Type B pancreatic cell (in vitro differentiated cells): ENCODE results near the gene ENOX1. TPM values are rescaled to one million over a fixed set of nuclear protein-coding genes. Genes with fewer than 3 reads are reported as not detected.

Experiments
- DNase-seq: peaks from one replicate; pipeline ENCODE4 v3.0.0; 2021; ENCODE audit warnings: mixed read lengths; ENCODE audit not compliant: unreplicated experiment; ENCODE audit errors: extremely low spot score
- H3K27ac Mint-ChIP-seq: 2 replicates; pipeline ENCODE4 v1.8.0; 2021; ENCODE audit warnings: mild to moderate bottlenecking, mixed read lengths
- H3K27me3 Mint-ChIP-seq: 2 replicates; pipeline ENCODE4 v1.8.0; 2021; ENCODE audit warnings: mixed read lengths
- H3K36me3 Mint-ChIP-seq: 2 replicates; pipeline ENCODE4 v1.8.0; 2021; ENCODE audit warnings: mixed read lengths
- H3K4me1 Mint-ChIP-seq: one replicate; pipeline ENCODE4 v1.8.0; 2021; ENCODE audit warnings: mixed read lengths; ENCODE audit not compliant: unreplicated experiment
- H3K4me3 Mint-ChIP-seq: 2 replicates; pipeline ENCODE4 v1.8.0; 2021; ENCODE audit warnings: mild to moderate bottlenecking, mixed read lengths
- H3K9me3 Mint-ChIP-seq: 2 replicates; pipeline ENCODE4 v1.8.0; 2021; ENCODE audit warnings: mixed read lengths
- total RNA-seq: library from RNA; stranded (reverse); gene quantifications from 2 replicates; pipeline ENCODE4 v1.2.1, GENCODE V29; 2021; ENCODE audit warnings: low replicate concordance
- TF ChIP-seq, protein P1 (sequence below): fragments of 200-600 bp; sonication (generic); conservative IDR thresholded peaks from 2 replicates; pipeline ENCODE4 v1.5.0; 2021; ENCODE audit warnings: antibody characterized with exemption, mild to moderate bottlenecking

The ENOX1 gene
- total RNA-seq, 1 donor from 2014 or later = 7.5 TPM

DNA sequence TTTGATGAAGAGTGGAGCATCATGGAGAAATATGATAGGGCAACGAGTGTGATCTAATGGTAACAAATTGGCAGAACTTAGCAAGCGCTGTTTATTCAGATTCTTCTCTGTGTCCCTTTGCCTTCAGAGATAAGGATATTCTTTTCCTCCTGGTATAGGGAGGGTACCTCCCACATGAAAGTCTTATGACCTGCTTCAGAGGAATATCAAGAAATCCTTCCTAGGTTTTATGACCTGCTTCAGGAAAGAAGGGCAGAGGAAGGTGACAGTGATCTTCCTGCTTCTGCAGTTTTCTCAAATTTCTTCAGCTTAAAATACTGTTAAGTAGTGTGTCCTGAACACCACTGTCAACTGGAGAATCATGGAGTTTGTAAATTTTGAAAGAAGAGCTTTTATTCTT lies 619.0 kb downstream of the ENOX1 start:
- no peaks in the 10 kb centered on the region for H3K36me3 Mint-ChIP-seq
- H3K9me3 Mint-ChIP-seq = peaks cover 4% of the 10 kb centered on the region
- TF ChIP-seq, protein P1, sequence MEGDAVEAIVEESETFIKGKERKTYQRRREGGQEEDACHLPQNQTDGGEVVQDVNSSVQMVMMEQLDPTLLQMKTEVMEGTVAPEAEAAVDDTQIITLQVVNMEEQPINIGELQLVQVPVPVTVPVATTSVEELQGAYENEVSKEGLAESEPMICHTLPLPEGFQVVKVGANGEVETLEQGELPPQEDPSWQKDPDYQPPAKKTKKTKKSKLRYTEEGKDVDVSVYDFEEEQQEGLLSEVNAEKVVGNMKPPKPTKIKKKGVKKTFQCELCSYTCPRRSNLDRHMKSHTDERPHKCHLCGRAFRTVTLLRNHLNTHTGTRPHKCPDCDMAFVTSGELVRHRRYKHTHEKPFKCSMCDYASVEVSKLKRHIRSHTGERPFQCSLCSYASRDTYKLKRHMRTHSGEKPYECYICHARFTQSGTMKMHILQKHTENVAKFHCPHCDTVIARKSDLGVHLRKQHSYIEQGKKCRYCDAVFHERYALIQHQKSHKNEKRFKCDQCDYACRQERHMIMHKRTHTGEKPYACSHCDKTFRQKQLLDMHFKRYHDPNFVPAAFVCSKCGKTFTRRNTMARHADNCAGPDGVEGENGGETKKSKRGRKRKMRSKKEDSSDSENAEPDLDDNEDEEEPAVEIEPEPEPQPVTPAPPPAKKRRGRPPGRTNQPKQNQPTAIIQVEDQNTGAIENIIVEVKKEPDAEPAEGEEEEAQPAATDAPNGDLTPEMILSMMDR = no peak
- H3K27ac Mint-ChIP-seq = no peak overlapping the region
- H3K4me1 Mint-ChIP-seq = peaks cover 8% of the 10 kb centered on the region
- no peak overlapping the region for H3K4me3 Mint-ChIP-seq
- no peak for DNase-seq
- H3K27me3 Mint-ChIP-seq = no peaks in the 10 kb centered on the region

DNA sequence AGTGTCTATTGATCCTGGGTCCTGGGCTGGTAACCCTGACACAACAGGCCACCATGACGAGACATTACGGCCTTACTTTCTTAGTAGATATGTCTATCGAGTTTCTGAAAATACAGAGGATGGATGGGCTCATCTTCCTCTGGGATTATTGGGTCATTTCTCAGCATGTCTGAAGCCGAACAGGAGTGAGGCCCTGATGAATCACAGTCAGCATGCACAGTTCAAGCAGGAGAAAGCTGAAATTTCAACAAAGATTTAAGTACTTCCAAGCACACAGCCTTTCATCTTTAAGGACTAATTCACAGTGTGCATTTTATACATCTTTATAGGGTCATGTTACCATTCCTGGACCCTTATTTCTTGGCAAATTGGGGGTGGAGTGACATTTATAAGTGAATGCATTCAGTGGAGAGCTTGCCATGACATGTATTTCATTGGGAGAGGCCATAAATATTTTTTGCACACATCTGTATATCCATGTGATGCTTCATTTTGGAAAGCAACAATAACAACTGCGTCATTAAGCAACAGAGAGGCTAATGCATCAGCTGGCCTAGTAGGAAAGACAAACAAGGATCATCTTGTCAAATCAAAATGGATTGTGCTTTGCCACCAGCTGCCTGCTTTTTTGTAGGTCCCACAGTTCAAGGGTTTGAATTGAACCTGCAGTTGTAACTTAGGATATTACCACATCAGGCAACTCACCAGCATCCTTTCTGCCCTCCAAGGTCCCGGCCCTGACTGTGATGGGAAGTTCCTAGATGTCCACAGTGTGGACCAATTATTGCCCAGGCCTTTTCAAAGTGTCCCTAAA lies 619.9 kb downstream of the ENOX1 start:
- no peak for DNase-seq
- H3K4me3 Mint-ChIP-seq = no peak overlapping the region
- no peaks in the 10 kb centered on the region for H3K9me3 Mint-ChIP-seq
- H3K27me3 Mint-ChIP-seq = no peaks in the 10 kb centered on the region
- no peaks in the 10 kb centered on the region for H3K36me3 Mint-ChIP-seq
- TF ChIP-seq, protein P1 = no peak
- H3K27ac Mint-ChIP-seq = no peak overlapping the region
- peaks cover 8% of the 10 kb centered on the region for H3K4me1 Mint-ChIP-seq

Other genes with a start within 250 kb of the ENOX1 start
- 13.1 and 13.6 TPM in 2 replicates for gene CCDC122, start 92.8 kb upstream of the ENOX1 start, total RNA-seq
- 4.4 and 11.8 TPM in 2 replicates for gene LACC1, start 92.9 kb upstream of the ENOX1 start, total RNA-seq